ENCODE measurements around the gene FAM9A. TPM values are rescaled to one million over a fixed set of nuclear protein-coding genes. Genes with fewer than 3 reads are reported as not detected.

The FAM9A gene
- total and polyA plus RNA-seq, 2 of the 8 experiments (the other 6 are each of a cell fraction or from before 2014, with no cell fraction given), result not detected

GRCh38 chrX:8815460-8816065, 14.4 kb upstream of the FAM9A start (continued):
- TF ChIP-seq RAD21 (IDR thresholded peaks at IDR 0.05 in 1 of 2, conservative IDR thresholded peaks at IDR 0.05 in 1 of 2; ENCODE audit: low read depth in 2 of 2, low read length in 2 of 2) (peak; percentile 69 to 74), SIN3A (conservative IDR thresholded peaks at IDR 0.05 in 1 of 2, IDR thresholded peaks at IDR 0.05 in 1 of 2; ENCODE audit: low read depth in 1 of 2, low read length in 2 of 2) (no peak), RBBP5 (IDR thresholded peaks at IDR 0.05; ENCODE audit: borderline replicate concordance, low read depth, low read length) (no peak), SP2 (IDR thresholded peaks at IDR 0.05; ENCODE audit: low read length) (no peak), HDAC6 (IDR thresholded peaks at IDR 0.05; ENCODE audit: low read depth, low read length) (no peak), BCL11A (IDR thresholded peaks at IDR 0.05; ENCODE audit: low read depth in 2 of 2, low read length in 2 of 2) (no peak), ASH2L (IDR thresholded peaks at IDR 0.05; ENCODE audit: low read length) (no peak), CTBP2 (IDR thresholded peaks at IDR 0.05; ENCODE audit: borderline replicate concordance, insufficient read depth, insufficient read length, low read length) (no peak), TCF12 (IDR thresholded peaks at IDR 0.05; ENCODE audit: low read depth, low read length) (no peak)

Data from H1 (cell line).